COLO829 (cell line): ENCODE results near the gene CBX2.

Source experiments
- DNase-seq: peaks from one replicate; pipeline ENCODE4 v3.0.0; 2012; ENCODE audit warnings: low spot score

Gene CBX2

GRCh38 chr17:79829457-79829856 lies 51.5 kb downstream of the CBX2 start:
- DNase-seq = no peak

- no peak for DNase-seq
Observed at GRCh38 chr17:79830303-79830702, 52.4 kb downstream of the CBX2 start.

DNA sequence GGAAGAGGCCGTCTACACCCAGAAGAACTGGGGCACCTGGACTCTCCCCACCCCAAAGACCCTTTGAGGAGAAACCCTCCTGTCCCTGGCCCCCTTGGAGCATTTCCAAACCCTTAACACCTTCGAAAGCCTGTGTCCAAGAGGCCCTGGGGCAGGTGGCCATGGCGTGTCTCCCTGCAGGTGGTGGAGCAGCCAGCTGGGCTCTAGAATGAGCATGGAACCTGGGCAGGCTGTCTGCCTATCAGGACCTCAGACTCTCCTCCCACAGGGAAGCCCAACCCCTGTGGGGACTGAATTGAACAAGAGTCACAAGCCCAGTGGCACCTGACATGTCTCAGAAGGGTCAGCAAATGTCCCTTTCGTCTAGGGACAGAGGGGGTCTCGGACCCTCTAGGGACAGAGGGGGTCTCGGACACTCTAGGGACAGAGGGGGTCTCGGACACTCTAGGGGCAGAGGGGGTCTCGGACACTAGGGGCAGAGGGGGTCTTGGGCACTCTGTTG lies 52.9 kb downstream of the CBX2 start:
- no peak for DNase-seq

GRCh38 chr17:79831265-79832217 lies 53.6 kb downstream of the CBX2 start:
- peak; percentile 87 for DNase-seq

GRCh38 chr17:79832218-79833109 lies 54.5 kb downstream of the CBX2 start:
- DNase-seq = no peak

DNA sequence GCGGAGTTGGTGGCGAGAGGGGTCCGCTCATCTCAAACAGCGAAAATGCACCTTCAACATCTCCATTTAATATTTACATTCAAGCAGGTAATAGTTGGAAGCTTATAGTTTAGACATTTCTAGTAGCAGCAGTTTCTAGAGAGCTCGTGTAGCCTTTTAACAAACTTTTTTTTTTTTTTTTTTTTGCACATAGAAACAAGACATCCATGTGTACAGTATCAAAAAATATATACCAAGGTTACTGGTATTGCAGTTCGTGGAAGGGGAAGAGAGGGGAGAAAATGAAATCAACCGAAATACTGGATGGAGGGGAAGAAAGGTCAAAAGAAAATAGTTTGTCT lies 55.1 kb downstream of the CBX2 start:
- no peak for DNase-seq

DNA sequence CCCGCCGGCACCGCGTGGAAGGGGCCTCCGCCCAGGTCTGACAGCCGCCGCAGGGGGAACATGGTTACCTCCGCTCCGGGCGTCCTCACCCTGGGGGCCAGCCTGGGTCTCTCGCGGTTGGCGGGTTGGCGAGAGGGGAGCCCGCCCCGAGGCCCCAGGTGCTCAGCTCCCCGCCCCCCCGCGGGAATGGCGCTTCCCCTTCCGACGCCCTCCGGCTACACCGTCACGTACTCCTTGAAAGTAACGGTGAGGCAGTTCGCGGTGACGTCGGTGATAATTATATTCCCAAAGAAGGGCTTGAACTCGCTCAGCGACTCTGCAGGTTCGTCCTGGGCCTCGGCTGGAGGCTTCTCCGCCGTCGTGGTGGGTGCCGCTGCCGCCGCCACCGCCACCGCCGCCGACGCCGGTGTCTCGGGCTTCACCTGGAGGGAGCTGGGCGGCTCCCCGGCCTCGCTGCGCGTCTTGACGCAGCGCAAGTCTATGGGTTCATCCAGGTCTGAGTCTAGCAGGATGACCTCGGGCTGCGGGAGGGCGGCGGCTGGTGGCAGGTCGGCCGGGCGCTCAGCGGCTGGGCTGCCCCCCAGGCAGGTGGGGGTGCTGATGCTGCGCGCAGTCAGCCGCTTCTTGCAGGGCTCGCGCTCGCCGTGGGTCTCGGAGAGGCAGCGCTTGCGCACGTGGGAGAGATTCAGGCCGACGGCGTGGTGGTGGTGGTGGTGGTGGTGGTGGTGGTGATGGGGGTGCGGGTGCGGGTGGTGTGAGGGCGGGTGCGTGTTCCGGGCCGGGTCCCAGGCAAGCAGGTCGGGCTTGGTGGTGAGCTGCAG lies 56.0 kb downstream of the CBX2 start:
- no peak for DNase-seq

GRCh38 chr17:79834565-79835469 lies 56.9 kb downstream of the CBX2 start:
- DNase-seq = no peak

GRCh38 chr17:79835470-79835899 lies 57.5 kb downstream of the CBX2 start:
- DNase-seq = no peak

- DNase-seq = no peak
Observed at GRCh38 chr17:79835953-79836509, 58.1 kb downstream of the CBX2 start.

- DNase-seq = no peak
Observed at GRCh38 chr17:79836510-79836971, 58.6 kb downstream of the CBX2 start.

- DNase-seq = no peak
Observed at GRCh38 chr17:79836972-79837887, 59.3 kb downstream of the CBX2 start.
